HG03159 (cell line): ENCODE data around the gene HLA-DMB.
A peak's percentile ranks its signal among the peaks of the same experiment; 100 is the strongest.
"Not testable (repeated sequence)": the region's sequence is repeated elsewhere in the genome, so short reads cannot be mapped to it uniquely, and the experiment has no call there.

Experiments used
- ATAC-seq: cut with Tn5 transposase; IDR thresholded peaks from one replicate; pipeline ENCODE4 v1.9.1; 2021; ENCODE audit warnings: mild to moderate bottlenecking, moderate library complexity; ENCODE audit not compliant: unreplicated experiment

The HLA-DMB gene

DNA sequence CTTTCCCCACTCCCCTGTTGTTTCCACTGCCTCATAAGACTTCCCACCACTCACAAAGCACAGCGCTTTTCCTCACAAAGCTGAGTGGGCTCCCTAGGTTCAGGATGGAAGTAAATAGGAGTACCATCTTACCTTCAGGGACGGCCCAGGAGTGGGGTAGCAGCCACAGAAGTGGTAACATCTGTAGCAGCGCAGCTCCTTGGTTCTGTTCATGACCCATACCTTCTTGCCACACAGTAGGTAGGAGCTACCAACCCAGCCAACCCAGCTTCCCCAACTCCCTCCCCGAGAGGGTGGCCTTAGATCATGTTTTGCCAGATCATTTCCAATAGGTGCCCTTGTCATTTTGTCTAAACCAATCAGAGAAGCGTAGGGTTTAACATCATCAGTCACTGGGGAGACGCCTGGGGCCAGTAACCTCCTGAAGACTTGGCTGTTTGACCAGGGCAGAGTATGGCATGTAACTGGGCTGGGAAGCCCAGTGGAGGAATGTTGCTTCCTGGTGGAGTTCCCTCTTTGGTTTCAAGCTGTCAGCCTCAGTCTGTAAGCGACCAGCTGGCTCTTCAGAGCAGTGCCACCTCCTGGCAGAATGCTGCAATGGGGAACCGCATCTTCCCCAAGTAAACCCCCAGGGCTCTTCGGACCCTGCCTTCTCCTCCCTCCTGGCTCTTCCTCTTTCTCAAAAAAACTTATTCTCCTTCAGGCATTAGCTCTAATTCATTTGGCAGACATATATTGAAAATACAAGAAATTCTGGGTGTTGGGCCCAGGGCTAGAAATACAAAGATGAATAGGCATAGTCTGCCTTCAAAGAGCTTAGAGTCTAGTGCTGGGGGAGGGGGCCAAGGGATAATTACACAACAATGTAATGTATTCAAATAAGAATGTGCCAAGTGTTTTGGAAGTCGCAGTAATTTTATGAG lies 12.2 kb upstream of the HLA-DMB start, which contains the start of gene HLA-DMA:
Gene HLA-DMA (minus strand): TSS at position 281 of the 923 bp plus-strand sequence. CDS start 61 bp downstream, at position 220.
- peak; percentile 88 for ATAC-seq

DNA sequence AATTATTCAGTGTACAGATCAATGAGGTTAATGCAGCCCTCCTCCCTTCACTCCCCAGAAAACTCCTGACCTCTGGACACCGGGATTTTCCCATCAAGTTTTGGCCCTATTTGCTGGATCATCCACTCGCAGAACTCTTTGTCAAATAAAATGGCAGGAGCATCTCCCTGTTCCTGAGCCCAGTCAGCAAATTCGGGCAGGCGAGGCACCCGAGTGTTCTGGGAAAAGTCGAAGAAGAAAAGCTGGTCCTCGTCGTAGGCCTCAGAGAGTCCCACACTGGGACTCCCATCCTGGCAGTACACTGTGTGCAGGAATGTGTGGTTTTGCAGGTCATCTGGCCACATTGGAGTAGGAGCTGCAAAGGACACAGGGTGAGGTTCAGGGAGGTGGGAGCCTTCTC lies 9.6 kb upstream of the HLA-DMB start:
- no peak for ATAC-seq

DNA sequence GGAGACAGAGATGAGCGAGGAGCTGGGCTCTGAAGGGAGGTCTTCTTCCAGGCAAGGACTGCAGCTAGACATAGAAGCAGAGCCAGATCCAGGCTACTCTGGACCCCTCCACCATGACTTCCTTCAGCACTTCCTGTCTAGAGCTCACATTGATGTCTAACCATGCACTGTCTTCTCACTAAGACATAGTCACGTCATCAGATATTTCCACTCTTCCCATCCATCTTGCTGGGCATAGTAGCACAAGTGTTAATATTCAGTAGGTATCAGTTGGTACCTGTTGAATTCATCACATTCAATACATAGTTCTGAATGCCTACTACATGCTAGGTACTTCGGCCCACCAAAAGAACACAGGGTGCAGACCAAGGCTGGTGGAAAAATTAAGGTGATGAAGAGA lies 9.2 kb upstream of the HLA-DMB start:
- ATAC-seq, result no peak

DNA sequence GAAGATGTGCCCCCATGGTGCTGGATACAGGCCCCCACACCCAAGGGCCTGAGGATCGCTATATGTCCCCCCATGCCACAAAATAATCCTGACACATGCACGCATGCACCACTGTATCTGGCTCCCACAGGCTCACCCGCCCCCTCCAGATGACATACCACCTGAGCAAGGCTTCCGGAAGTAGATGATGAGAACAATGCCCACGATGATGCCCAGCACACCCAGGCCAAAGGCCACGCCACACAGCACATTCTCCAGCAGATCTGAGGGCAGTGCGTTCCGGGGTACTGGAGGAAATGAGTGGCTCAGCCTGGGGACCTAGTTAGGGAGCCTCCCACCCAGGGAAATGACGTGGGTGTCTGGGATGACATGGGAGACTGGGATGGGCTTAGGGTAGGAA lies 8.3 kb upstream of the HLA-DMB start:
- no peak for ATAC-seq

DNA sequence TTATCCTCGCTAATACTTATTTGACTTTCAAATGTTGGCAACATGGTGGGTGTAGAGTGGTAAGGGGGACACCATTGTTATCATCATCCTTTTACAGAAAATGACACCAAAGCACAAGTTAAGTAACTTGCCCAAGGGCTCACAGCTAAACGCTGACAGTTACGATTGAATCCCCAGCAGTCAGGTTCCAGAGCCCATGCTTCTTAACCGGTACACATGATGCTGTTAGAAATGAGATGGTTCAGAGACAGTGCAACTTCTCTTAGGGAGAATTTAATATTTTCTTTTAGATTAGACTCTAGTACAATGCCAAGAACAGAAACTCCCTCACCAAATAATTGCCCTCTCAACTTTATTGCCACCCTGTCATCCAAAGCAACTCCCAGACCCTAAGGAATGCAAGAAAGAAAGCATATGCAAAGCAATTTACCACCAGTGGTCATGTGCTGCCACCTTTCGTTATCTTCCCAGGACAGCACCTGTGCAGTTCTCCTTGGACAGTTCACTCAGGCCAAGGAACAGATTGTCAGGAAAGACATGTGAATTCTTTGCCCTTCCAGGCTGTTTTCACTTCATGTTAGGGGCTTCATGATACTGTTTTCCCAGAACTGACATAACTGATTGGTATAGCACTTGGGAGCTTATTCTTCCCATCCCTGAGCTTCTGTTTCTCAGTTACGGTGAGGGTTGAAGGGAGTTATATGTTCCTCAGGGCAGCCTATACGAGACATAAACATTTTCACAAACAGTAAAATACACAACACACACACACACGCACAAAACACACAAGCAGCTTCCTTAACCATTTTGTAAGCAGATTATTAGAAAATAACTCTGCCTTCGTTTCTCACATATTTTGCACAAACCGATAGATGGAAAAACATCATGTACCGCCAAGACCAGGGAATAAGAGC lies 7.0 kb upstream of the HLA-DMB start:
- no peak for ATAC-seq

DNA sequence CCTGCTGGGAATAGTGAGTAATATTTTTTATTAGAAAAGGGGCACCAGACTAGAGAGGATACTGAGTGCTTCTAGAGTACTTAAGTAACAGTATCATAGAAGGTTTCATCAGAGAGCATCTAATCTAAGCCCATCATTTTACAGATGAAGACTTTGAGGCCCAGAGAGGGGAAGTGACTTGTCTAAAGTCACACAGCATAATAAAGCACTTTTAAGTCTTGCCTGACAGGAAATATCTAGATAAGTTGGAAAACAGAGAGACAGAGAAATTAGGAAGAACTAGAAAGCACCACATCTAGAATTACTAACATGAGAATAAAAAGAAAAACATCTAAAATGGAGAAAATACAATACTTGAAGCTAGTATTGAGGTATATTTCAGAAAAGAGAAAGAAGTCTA lies 6.1 kb upstream of the HLA-DMB start:
- ATAC-seq, result no peak

DNA sequence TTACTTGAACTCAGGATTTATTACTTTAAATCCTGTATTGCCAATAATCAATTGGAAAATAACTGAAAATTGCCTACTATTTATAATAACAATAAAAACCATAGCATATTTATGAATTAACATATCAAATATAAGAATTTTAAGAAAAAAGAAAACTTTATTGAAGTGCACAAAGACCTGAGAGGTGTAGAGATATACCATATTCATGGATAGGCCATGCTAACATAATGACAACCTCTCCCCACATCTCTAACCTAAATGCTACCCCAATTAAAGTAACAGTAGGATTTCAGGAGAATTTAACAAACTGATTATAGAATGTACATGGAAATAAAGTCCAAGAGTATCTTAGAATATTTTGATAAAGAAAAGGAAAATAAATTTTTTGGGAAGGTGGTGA lies 5.1 kb upstream of the HLA-DMB start:
- no peak for ATAC-seq

DNA sequence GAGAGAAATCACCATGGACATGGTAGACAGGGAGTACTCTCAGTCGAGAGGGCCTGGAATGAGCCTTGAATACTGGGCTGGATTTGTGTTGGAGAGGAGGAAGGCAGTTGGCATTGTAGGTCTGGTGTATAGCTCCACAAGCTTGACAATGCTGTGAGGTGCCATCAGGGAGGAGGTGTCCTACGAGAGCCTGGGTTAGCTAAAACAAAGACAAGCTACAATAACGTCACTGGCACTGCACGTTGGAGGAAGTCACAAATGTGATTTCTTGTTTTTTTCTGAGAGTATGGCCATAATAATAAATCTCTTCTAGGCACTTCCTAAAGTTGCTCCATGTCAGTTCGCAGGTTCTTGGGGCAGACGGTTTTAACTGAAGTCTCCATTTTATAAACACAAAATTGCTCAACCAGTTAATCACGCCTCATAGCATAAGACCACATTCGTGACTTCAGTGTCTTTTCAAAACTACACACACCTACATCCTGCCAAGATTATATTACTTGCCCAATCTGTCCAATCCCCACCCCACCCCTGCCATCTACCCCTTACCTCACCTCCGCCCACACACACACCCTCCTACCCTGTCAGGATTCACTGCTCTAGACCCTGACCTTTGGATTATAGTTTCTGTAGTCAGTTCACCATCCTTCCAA lies 4.4 kb upstream of the HLA-DMB start:
- no peak for ATAC-seq

DNA sequence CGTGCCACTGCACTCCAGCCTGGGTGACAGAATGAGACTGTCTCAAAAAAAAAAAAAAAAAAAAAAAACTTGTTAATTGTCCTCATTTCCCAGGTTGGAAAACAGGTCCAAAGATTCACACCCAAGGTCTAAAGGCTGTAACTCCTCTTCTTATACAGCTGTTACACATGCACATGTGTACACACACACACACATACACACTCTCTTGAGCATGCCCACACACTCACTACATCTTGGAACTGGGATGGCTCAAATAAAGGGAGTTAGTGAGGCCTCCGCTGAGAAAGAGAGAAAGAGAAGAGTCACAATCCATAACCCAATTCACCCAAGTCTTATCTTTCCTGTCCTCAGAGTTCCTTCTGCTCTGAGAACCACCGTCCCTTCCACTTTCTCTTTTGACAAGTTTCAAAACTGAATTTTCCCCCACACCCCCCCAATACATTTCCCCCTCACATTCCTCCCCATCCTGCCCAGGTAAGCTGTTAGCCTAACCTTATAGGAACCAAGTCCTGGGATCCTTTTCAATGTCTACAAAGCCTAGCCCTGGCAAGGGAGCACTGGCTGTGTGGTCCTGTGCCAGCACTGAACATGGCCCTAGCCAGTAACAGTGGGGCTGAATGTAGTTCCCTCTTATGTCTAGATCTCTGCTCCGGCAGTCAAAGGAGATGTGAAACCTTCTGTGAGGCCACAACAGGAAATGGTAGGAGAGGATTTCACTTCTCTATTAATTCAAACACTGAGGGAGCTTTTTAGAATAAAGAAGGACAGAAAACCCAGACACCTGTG lies 3.2 kb upstream of the HLA-DMB start:
- peak; percentile 46 for ATAC-seq

DNA sequence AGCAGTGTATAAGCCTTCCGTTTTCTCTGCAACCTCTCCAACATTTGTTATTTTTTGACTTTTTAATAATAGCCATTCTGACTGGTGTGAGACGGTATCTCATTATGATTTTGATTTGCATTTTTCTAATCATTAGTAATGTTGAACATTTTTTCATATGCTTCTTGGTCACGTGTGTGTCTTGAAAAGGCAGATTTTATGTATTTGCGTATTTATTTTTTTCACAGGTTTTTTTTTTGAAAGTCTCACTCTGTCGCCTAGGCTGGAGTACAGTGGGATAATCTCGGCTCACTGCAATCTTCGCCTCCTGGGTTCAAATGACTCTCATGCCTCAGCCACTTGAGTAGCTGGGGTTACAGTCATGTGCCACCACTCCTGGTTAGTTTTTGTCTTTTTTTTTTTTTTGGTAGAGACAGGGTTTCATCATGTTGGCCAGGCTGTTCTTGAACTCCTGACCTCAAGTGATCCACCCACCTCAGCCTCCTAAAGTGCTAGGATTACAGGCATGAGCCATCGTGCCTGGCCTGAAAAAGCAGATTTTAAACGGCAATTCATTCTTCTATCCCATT lies 1.8 kb upstream of the HLA-DMB start:
- ATAC-seq, result not testable (repeated sequence)

DNA sequence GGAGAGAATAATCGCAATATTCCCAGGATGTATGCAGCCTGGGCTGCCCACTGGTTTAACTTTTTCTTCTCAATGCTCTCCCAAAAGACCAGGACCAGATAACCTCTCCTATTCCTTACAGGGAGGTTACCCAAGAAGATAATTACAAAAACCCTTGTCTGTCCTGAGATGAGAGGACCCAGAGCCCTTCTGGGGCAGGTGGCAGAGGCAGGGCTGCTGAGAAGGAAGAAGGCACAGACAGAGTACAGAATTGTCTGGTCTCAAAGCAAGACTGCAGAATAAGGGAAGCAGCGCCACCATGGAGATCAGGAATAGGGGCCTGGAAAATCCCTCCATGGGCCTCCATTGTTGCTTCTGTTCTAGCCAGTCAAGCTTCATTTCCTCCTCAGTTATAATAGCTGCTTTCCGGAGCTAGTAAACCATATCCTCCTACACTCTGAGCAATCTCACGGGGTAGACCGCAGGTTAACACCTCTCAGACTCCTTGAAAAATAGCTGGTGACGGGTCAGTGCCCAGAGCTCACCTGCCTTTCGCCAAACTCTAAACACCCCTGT lies 463 bp upstream of the HLA-DMB start:
- peak; percentile 50 for ATAC-seq

DNA sequence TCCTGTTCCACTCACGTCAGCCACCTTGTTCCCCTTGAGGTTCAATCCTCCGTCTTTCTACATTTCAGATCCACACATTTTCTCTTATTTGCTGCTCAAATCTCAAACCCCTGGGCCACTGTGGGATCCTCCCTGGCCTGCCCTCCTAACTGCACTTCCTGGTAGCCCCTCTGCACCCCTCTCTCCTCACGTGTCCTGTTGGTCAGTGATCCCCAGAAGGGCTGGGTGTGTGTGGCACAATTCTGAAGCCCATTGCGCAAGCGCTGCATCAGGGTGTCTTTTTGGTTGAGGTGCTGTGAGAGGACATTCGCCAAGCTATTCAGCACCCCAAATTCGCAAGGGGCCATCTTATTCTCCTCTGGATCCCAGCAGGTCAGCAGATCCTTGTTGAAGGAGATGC lies 2.3 kb downstream of the HLA-DMB start:
- no peak for ATAC-seq

DNA sequence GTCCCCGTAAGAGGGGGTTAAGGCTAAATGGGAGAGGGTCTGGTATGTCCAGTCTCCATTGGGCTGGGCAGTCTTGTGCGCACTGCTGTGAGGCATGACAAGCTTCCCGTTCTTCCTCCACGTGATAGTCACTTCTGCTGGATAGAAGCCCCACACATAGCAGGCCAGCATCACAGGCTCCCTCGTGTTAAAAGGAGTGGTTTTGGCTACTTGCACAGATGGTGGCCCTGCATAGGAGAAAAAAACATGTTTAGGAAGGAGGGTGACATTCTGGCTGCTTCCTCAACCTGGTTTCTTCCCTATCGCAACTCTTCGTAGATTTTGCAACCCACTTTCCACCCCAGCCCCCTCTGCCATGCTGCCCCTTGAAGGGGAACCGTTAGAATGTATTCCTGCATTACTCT lies 3.6 kb downstream of the HLA-DMB start:
- no peak for ATAC-seq

DNA sequence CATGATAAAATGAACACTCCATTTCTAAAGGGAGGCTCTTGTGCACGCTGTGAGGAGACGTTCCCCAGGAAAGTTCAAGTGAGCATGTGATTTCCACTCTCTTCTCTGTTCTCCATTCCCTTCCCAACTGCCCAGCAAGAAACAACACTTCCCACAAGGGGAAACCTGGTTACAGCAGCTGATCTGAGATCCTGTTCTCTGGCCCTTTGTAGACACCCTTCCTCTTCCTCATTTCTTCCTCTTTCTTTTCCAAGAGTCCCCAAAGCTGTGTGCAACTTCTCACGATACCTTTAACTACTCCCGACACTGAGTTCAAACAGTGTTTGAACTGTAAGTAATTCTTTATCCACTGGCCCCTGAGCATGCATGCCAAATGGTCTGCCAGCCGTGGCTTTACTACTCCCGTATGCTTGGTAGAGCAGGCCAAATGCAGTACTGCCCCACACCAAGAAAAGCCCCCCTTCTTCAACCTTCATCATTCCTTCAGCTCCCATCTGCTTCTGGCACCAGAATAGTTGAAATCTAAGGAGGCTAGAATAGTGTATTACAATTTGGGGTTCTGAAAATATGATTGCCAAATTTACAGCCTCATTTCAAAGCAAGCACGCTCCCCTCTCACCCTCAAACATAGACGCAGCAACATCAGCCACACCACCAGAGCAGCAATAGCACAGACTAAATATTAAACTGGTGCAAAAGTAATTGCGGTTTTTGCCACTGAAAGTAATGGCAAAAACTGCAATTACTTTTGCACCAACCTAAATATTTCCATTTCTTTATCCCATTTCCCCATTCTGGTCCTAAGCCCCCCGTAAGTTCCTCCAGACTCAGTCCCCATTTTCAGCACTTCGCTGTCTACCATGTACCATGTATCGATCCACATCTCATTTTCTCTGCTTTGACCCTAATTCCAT lies 4.3 kb downstream of the HLA-DMB start:
- ATAC-seq, result no peak

DNA sequence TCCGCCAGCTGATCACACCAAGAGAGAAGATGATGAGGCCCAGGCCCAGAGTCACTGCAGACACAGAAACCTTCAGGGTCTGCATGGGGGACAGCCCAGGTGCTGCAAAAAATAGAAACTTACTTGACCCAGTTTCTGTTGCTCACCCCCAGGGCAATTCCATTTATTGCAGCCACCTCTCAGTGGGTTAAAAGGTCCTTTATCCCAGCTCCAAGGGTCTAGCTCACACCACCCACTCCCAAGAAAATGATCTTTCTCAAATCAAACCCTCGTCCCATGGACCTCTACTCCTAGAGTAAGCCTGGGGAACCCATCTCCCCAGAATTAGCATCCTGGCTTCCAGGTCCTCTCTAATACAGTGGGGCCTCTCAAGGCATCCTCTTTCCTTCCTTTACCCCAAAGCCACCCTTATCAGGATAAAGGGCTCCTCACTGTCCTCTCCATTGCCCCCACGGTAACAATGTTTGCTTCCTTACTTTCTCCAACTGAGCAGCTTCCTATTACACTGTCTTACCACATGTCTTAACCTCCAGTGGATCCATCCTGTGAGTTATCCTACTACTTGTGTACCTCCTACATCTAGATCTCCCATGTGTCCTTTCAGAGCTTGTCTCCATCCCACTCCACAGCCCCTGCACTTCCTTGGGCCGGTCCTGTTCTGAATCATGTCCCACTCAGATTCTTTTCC lies 5.1 kb downstream of the HLA-DMB start:
- no peak for ATAC-seq

DNA sequence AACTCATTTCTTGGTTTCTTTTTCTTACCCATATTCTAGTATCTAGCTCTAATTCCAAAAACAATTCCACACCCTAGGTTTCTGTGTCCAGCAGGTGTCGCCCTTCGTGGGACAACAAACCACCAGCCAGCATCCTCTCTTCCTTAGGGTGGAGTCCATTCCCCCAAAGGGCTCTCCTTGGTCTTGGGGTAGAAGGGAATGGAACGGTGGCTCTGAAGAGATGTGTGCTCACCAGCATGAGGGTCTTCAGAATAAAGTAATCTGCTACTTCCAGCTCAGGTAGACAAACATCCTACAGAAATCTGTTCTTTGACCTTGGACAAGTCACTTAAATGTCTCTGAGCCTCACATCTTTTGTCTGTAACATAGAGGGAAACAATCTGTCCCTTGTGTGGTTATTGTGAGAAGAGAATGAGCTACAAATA lies 7.2 kb downstream of the HLA-DMB start:
- no peak for ATAC-seq

DNA sequence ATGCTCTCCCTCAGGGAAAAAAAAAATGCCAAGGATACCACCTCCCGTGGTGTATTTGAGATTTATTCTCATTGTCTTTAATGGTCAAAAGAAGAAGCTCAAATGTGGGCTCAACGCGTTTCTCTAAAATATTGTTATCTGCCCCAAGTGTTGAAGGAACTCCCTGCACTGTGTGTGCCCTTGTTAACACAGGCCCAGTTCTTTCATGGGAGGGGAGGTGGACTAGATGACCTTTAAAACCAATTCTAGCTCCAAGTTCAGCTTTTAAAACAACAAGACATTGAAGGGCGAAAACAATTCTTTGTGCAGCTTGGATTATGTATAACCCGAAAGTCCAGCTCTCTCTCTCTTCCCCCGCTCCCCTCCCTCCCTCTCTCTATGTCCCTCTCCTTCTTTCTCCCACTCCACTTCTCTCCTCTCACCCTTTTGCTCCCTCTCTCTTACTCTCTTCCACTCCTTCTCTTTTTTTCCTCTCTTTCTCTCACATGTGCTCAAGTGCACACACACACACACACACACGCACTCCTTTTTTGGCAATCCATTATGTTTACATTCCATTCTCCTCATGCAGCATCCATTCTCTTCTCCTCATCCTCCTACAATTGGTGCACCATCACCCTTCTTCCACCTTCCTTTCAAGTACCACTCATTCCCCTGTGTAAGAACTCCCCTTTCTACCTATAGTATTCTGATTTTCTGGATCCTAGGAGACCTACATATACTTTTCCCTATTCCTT lies 8.5 kb downstream of the HLA-DMB start:
- ATAC-seq, result no peak
